GM15510 (cell line): ENCODE measurements around the gene KRTAP19-4.

Experiments used
- POLR2A ChIP-seq: IDR thresholded peaks from 3 replicates; pipeline ENCODE4 v1.6.1; 2011; ENCODE audit warnings: borderline replicate concordance; ENCODE audit not compliant: insufficient read length; ENCODE audit errors: extremely low read depth

The KRTAP19-4 gene, protein sequence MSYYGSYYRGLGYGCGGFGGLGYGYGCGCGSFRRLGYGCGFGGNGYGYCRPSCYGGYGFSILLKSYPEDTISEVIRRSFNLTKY

DNA sequence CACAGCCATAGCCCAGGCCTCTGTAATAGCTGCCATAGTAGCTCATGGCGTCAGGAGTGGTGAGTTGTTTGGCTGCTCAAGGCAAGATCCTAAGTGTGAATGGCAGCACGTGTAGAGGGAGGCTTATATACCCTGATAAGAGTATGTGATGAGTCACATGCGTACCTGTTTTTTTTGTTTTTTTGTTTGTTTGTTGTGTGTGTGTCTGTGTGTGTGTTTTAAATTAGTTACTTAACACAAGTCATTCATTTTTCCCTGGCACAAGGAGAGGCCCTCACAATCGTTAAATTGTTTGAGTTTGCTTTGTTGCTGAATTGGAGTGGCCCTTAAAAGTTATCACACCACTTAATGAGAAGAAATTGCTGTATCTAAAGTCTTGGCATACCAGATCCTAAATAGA is at the start of gene KRTAP19-4:
Gene KRTAP19-4, minus strand, starts transcription at position 101 of the 400 bp plus-strand sequence. Its CDS starts 55 bp downstream, at position 46.
- TF ChIP-seq POLR2A = no peak

DNA sequence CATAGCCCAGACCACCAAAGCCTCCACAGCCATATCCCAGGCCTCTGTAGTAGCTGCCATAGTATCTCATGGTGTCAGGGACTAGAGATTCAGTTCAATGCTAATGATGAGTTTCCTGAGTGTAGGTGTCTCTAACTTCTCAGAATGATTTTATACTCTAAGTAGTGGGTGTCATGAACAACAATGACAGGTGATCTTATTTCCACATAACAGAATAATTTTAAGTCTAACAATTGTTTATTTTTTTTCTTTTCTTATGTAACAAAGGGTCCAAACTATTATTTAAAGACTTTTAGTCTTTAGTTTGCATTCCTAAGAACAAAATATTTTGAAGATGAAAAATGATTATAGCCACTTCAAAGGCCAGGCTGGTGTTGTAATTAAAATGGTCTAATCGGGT is 44.8 kb upstream of the KRTAP19-4 start, which contains the start of gene KRTAP19-6:
Gene KRTAP19-6, minus strand, starts transcription at position 101 of the 400 bp plus-strand sequence. Its CDS starts 31 bp downstream, at position 70.
- no peak for TF ChIP-seq POLR2A

DNA sequence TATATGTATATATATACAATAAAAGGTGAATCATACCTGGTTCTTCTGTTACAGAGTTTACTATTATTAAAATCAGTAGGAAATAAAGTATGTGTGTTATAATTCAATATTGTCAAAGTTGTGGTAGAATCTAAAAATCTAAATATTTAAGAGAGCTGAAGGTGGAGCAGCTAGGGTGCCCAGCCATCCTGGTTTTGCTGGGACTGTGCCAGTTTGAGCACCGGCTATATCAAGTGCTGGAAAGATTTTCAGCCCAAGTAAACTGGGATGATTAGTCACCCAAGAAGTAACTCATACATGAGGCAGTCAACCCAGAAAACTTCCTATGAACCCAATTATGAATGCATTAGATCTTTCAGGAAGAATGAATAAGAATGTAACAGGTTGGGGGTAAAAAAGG is 21.9 kb upstream of the KRTAP19-4 start:
- TF ChIP-seq POLR2A = no peak

GRCh38 chr21:30515681-30516080 is 18.7 kb upstream of the KRTAP19-4 start:
- no peak for TF ChIP-seq POLR2A

GRCh38 chr21:30502041-30502440 is 5.1 kb upstream of the KRTAP19-4 start, which contains the start of gene KRTAP19-5:
KRTAP19-5 (minus strand) TSS chr21:30502141; CDS start chr21:30502090, 51 bp downstream.
- TF ChIP-seq POLR2A = no peak

GRCh38 chr21:30491963-30492428 is 5.0 kb downstream of the KRTAP19-4 start, which contains the start of gene KRTAP19-3:
KRTAP19-3 (minus strand) TSS chr21:30492013; CDS start chr21:30491957, 56 bp downstream.
- no peak for TF ChIP-seq POLR2A

GRCh38 chr21:30487336-30487735 is 9.6 kb downstream of the KRTAP19-4 start, which contains the start of gene KRTAP19-2:
KRTAP19-2 (minus strand) TSS chr21:30487436; CDS start chr21:30487348, 88 bp downstream.
- TF ChIP-seq POLR2A = no peak

- no peak for TF ChIP-seq POLR2A
Measured at GRCh38 chr21:30486180-30486579, 10.8 kb downstream of the KRTAP19-4 start.

GRCh38 chr21:30482130-30482529 is 14.8 kb downstream of the KRTAP19-4 start:
- TF ChIP-seq POLR2A = no peak

- TF ChIP-seq POLR2A = no peak
Measured at GRCh38 chr21:30480145-30480544, 16.8 kb downstream of the KRTAP19-4 start, which contains the start of gene KRTAP19-1. KRTAP19-1 (minus strand) TSS chr21:30480367; CDS start chr21:30480317, 50 bp downstream.

DNA sequence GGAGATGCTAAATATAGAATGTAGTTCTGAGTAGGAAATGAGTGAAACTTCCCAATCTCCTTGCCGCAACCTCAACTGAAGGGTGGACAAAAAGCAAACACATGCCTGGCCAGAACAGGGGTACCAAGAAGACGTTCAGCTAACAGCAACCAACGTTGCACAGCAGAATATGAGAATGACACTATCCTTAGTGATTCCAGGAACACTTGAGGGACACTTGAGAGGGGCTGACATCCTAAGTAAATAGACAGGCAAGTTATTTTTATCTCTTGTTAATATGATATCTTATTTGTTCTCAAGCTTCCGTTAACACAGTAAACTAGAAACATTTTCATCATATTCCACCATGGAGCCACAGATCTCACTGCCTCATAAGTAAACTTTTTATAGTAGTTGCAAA is 17.7 kb downstream of the KRTAP19-4 start:
- no peak for TF ChIP-seq POLR2A

DNA sequence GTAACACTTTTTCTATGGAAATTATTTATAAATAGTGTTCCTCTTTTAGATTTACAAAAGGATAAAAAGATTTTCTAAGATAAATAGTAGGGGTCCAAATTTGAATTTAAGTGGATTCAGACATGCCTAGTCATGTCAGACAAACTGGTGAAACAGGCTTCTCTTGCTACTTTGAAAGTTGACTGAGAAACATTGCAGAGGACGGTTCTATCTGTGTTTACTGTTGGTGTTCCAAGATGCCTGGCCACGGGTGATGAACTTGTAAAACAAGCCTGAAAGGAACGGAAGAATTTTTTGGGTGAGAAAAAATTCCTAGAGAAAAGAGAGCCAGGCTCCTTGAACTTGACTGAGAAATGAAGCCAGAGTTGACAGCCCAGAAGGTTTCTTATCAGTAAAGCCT is 19.0 kb downstream of the KRTAP19-4 start:
- no peak for TF ChIP-seq POLR2A

- no peak for TF ChIP-seq POLR2A
Measured at GRCh38 chr21:30468900-30469714, 27.9 kb downstream of the KRTAP19-4 start.

GRCh38 chr21:30463713-30464112 is 33.3 kb downstream of the KRTAP19-4 start:
- no peak for TF ChIP-seq POLR2A

GRCh38 chr21:30448514-30448913 is 48.5 kb downstream of the KRTAP19-4 start:
- TF ChIP-seq POLR2A = no peak
